Left ventricle myocardium inferior (tissue), 1 donor: Measurements from ENCODE around the gene PNPLA2. TPM values are rescaled to one million over a fixed set of nuclear protein-coding genes. Genes with fewer than 3 reads are reported as not detected.

Experiments used
- DNase-seq: peaks from one replicate; pipeline ENCODE4 v3.0.0-alpha.2; 2020
- H3K27ac ChIP-seq: fragments of 200-600 bp; replicated peaks from 2 replicates; pipeline ENCODE4 v1.8.0; 2021
- H3K27me3 ChIP-seq: fragments of 200-600 bp; 2 replicates; pipeline ENCODE4 v1.8.0; 2021; ENCODE audit warnings: low read depth
- H3K36me3 ChIP-seq: fragments of 200-600 bp; 2 replicates; pipeline ENCODE4 v1.8.0; 2021
- H3K4me1 ChIP-seq: fragments of 200-600 bp; 2 replicates; pipeline ENCODE4 v1.8.0; 2021
- H3K4me3 ChIP-seq: fragments of 200-600 bp; 2 replicates; pipeline ENCODE4 v1.8.0; 2021; ENCODE audit warnings: mild to moderate bottlenecking, moderate library complexity
- H3K9me3 ChIP-seq: fragments of 200-600 bp; replicated peaks from 2 replicates; pipeline ENCODE4 v1.8.0; 2021
- intact Hi-C: fragments of 100-400 bp; cut with micrococcal nuclease; formaldehyde crosslinking; loops from one replicate; pipeline ENCODE4 v1.11.0; 2022
- total RNA-seq: library from RNA; stranded (reverse); fragmentation: NEBNext Ultra II Directional; extraction: Animal tissue kit (Norgen Biotek cat#: 25700); gene quantifications from one replicate; pipeline ENCODE4 v1.2.1, GENCODE V29; 2021
- TF ChIP-seq, protein P1 (sequence below): fragments of 200-600 bp; IDR thresholded peaks from 2 replicates; pipeline ENCODE4 v1.8.0; 2021; ENCODE audit warnings: antibody characterized with exemption, mild to moderate bottlenecking, borderline replicate concordance
- donor health status: DM: no; HTN: yes; CAD: no; lungs with severe emphysema.

The PNPLA2 gene
- total RNA-seq, 1 donor from 2014 or later, result 300 TPM

DNA sequence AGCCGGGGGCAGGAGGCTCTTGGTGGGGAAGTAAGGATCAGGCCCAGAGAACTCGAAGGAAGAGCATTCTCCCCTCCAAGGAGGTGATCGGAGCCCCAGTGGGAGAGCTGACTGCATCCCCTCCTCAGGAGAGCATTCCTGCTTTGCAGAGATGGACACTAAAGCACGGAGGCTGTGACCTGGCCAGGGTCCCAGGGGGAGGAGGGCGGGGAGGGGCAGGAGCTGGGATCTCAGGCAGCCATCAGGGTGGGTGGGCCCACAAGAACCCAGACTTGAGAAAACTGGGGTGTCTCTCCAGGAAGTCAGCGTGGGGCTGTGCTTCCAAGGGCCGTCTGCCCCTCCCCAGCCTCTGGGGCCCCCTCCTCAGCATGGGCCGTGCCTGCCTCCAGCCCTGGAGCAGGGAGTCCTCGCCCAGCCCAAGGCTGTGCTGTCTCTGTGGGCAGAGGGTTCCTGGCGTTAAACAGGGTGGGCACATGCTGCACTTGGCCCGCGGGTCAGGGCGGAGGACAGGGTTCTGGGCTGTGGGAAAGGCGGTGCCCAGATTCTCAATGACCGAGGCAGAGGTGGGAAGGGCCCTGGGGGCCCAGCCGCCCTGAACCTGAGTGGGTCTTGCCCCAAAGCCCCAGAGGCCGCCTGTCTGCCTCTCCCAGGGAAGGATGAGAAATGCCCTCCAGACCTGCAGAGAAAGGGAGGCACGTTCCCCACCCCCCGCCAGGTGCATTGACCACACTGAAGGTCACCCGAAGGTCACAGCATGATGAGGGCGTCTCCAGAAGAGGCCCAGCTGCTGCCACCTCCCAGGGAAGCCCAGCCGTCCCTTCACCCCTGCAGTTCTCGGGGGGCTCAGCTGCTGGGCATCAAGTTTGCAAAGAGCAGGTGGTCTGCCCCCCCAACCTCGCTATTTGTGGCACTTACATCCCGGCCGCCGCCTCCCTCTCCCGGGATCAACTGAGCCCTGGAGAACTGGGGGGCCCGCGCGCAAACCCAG lies 29.5 kb upstream of the PNPLA2 start:
- Histone ChIP-seq H3K27me3 (peaks cover 36% of the 10 kb centered on the region), H3K27ac (no peak overlapping the region), H3K9me3 (no peaks in the 10 kb centered on the region), H3K36me3 (peaks cover 10% of the 10 kb centered on the region), H3K4me3 (peak overlapping the region; percentile 34), H3K4me1 (peaks cover 7% of the 10 kb centered on the region)
- intact Hi-C loops, result no loop called here
- no peak for DNase-seq
- TF ChIP-seq, protein P1, sequence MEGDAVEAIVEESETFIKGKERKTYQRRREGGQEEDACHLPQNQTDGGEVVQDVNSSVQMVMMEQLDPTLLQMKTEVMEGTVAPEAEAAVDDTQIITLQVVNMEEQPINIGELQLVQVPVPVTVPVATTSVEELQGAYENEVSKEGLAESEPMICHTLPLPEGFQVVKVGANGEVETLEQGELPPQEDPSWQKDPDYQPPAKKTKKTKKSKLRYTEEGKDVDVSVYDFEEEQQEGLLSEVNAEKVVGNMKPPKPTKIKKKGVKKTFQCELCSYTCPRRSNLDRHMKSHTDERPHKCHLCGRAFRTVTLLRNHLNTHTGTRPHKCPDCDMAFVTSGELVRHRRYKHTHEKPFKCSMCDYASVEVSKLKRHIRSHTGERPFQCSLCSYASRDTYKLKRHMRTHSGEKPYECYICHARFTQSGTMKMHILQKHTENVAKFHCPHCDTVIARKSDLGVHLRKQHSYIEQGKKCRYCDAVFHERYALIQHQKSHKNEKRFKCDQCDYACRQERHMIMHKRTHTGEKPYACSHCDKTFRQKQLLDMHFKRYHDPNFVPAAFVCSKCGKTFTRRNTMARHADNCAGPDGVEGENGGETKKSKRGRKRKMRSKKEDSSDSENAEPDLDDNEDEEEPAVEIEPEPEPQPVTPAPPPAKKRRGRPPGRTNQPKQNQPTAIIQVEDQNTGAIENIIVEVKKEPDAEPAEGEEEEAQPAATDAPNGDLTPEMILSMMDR, result no peak

DNA sequence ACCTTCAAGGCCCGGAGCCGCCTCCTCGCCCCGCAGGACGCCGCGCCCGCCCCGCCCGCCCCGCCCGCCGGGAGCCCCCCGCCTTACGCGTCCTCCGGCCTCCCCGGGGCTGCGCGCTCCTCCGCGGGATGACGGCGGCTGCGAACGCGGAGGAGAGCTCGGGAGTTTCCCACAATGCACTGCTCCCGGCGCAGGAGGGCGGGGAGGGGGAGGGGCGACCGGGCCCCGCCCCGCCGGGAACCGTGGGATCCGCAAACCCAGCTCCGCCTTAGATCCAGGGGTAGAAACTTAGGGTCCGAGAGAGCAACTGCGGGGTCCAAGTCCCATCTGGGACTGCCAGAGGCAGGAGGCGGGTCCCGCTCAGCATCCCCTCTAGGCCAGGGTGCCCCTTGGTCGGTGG lies 28.8 kb upstream of the PNPLA2 start, which contains the start of gene CEND1:
Gene CEND1 (minus strand): TSS at position 148 of the 400 bp plus-strand sequence. CDS start 1,514 bp downstream, outside the sequence.
- no peak for DNase-seq

DNA sequence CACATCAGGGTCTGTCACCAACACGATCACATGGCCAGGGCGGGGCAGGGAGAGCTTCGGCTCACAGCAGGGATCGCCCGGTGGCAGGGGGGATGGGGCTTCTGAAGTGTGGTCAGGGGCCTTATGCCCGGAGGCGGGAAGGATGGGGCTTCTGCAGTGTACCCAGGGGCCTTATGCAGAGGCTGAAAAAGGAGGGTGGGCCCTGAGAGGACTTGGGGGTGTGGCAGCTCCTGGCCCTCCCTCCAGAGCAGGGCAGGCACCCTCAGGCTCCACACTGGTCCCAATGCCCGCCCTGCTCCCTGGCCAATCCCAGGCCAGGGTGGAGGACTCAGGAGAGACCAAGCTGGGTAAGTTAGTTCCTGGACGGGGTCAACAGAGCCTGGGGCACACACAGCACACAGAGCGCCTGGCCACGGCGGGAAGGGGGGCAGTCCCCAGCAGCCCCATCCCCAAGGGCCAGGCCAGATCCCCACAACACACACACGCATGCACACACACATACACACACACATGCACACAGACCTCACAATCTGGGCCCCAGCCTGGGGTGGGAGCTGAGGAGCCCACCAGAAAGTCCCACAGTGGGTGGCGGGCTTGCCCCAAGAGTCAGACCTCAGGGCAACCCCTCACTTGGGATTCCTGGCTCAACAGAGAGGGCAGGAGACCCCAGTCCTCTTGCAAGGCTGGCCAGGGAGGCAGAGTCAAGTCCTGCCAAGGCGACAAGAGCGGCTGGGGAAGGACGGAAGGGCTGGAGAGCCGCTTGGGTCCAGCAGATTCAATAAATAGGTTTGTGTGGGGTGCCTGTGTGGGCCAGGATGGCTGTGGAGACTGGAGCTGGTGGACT lies 27.8 kb upstream of the PNPLA2 start:
- TF ChIP-seq, protein P1, result no peak
- Histone ChIP-seq H3K9me3 (no peaks in the 10 kb centered on the region), H3K27me3 (peaks cover 36% of the 10 kb centered on the region), H3K4me1 (peaks cover 23% of the 10 kb centered on the region), H3K36me3 (peaks cover 10% of the 10 kb centered on the region), H3K4me3 (no peak overlapping the region), H3K27ac (no peak overlapping the region)
- DNase-seq, result no peak
- intact Hi-C loops, result no loop called here

More for the DNA sequence above, 28.8 kb upstream of the PNPLA2 start, which contains the start of gene CEND1:
- TF ChIP-seq, protein P1, result no peak
- Histone ChIP-seq H3K4me1 (peaks cover 13% of the 10 kb centered on the region), H3K27ac (no peak within 1 kb of the TSS), H3K4me3 (peak within 1 kb of the TSS; percentile 34), H3K9me3 (no peaks in the 10 kb centered on the region), H3K36me3 (peaks cover 10% of the 10 kb centered on the region), H3K27me3 (peaks cover 36% of the 10 kb centered on the region)
- intact Hi-C loops, result no loop called here

DNA sequence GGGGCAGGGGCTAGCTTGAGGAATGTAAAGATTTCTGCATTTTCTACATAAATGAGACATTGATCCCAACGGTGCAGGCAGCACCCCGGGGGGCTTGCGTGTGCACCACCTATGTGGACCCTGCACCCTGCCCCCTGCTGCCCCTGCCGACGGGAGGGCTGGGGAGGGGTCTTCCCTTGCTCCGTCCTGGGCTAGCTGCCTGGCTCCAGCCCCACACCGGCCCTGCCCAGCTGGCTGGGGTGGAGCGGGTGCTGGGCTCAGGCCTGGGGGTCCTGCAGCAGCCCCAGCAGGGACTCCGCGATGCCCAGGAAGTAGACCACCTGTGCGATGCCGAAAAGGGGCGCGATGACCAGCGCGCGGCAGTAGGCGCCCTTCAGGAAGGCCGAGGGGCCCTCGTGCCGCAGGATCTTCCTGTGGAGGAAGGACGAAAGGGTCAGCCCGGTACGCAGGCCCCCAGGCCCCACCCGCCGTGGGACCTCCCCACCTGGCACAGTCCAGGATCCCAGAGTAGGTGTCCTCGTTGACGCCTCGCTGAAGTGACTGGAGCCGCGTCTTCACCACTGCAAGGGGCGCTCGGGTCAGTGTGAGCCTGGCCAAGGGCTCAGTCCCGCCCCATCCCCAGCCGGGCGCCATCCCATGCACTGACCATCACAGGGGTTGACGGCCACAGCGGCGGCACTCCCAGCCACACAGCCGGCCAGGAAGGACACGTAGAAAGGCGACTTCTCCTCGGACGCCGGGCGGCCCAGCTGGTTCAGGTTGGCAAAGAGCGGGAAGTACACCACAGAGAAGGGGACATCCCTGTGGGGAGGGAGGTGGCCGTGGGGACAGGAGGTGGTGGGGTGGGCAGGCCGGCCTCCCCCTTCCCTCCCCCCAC lies 26.8 kb upstream of the PNPLA2 start:
- Histone ChIP-seq H3K4me1 (peaks cover 32% of the 10 kb centered on the region), H3K36me3 (peaks cover 10% of the 10 kb centered on the region), H3K9me3 (no peaks in the 10 kb centered on the region), H3K4me3 (no peak overlapping the region), H3K27me3 (peaks cover 36% of the 10 kb centered on the region), H3K27ac (no peak overlapping the region)
- DNase-seq, result no peak
- TF ChIP-seq, protein P1, result no peak
- intact Hi-C loops, result no loop called here

DNA sequence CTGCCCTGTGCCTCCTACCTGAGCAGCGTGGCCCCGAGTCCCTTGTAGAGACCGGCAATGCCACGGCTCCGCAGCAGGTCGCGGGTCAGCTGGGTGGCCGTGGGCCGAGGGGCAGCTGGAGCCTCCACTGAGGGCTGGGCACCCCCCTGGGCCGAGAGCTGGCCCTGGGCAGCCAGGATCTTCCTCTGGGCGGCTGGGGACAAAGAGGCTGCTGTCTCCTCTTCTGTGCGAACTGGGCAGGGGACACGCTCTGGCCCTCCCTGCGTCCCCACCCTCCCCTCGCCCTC lies 26.2 kb upstream of the PNPLA2 start:
- H3K4me3 ChIP-seq, result no peak overlapping the region
- no peak for DNase-seq
- peaks cover 38% of the 10 kb centered on the region for H3K4me1 ChIP-seq
- peaks cover 36% of the 10 kb centered on the region for H3K27me3 ChIP-seq
- no peaks in the 10 kb centered on the region for H3K9me3 ChIP-seq
- TF ChIP-seq, protein P1, result no peak
- peaks cover 10% of the 10 kb centered on the region for H3K36me3 ChIP-seq
- intact Hi-C loops, result no loop called here
- H3K27ac ChIP-seq, result no peak overlapping the region
